H1 (cell line): Measurements from ENCODE around the gene KLHL3. TPM values are rescaled to one million over a fixed set of nuclear protein-coding genes. Genes with fewer than 3 reads are reported as not detected.

Source experiments
- CTCF ChIA-PET: fragments of 300-600 bp; sonication (Branson Sonifier 250); formaldehyde crosslinking; loops from one replicate; lab custom pipeline; 2021; ENCODE audit not compliant: partially characterized antibody; lab: Charles Lee
- POLR2A ChIA-PET: fragments of 300-600 bp; sonication (Branson Sonifier 250); formaldehyde crosslinking; loops from one replicate; lab custom pipeline; 2021; ENCODE audit warnings: inconsistent platforms; ENCODE audit not compliant: partially characterized antibody; lab: Charles Lee
- DNase-seq, 2 experiments: peaks; one replicate each; pipeline versions ENCODE4 v3.0.0 to v3.0.0-alpha.2; 2010 to 2022; ENCODE audit warnings: low spot score in 2 of 2, low read depth in 1 of 2, mixed read lengths in 1 of 2
- FAIRE-seq: peaks from 2 replicates; lab custom pipeline; 2011; peaks lifted over from hg19 to GRCh38; lab: Jason Lieb, UNC
- H2AFZ ChIP-seq: 2 replicates; pipeline ENCODE4 v1.8.1; 2012; ENCODE audit warnings: low read length, inconsistent platforms
- H2AK5ac ChIP-seq: 2 replicates; pipeline ENCODE4 v1.6.1; 2013; ENCODE audit warnings: low read depth, low read length
- H2BK120ac ChIP-seq: replicated peaks from 2 replicates; pipeline ENCODE3; 2013; ENCODE audit warnings: low read depth, low read length, inconsistent platforms
- H2BK12ac ChIP-seq: 2 replicates; pipeline ENCODE4 v1.6.1; 2013; ENCODE audit warnings: low read depth, low read length
- H2BK15ac ChIP-seq: 2 replicates; pipeline ENCODE4 v1.6.1; 2013; ENCODE audit warnings: low read length
- H2BK20ac ChIP-seq: 2 replicates; pipeline ENCODE4 v1.6.1; 2013; ENCODE audit warnings: low read length
- H2BK5ac ChIP-seq: 2 replicates; pipeline ENCODE4 v1.6.1; 2013; ENCODE audit warnings: low read depth, low read length
- H3K14ac ChIP-seq: 2 replicates; pipeline ENCODE4 v1.6.1; 2013; ENCODE audit warnings: inconsistent platforms; ENCODE audit not compliant: insufficient read length
- H3K18ac ChIP-seq: 2 replicates; pipeline ENCODE4 v1.6.1; 2013; ENCODE audit warnings: low read length; ENCODE audit errors: extremely low read depth
- H3K23ac ChIP-seq: 2 replicates; pipeline ENCODE4 v1.6.1; 2013; ENCODE audit warnings: inconsistent platforms; ENCODE audit not compliant: insufficient read length
- H3K23me2 ChIP-seq: 2 replicates; pipeline ENCODE4 v1.6.1; 2013; ENCODE audit warnings: low read depth, low read length
- H3K27ac ChIP-seq: 2 replicates; pipeline ENCODE4 v1.6.1; 2011; ENCODE audit warnings: low read depth, low read length, inconsistent platforms
- H3K27me3 ChIP-seq, 4 experiments: replicated peaks in 1 of 4; 1 replicate in 1 of 4; 2 replicates in 3 of 4; pipeline versions ENCODE4 v1.6.1 to v1.8.1; 2011 to 2013; ENCODE audit warnings: low read length in 3 of 4, mild to moderate bottlenecking in 3 of 4, inconsistent platforms in 2 of 4, mixed read lengths in 2 of 4, moderate library complexity in 1 of 4; ENCODE audit not compliant: control insufficient read depth in 3 of 4, insufficient read depth in 3 of 4; ENCODE audit errors: extremely low read depth in 1 of 4
- H3K36me3 ChIP-seq, 4 experiments: 2 replicates each; pipeline versions ENCODE4 v1.6.1 to v1.8.1; 2011 to 2013; ENCODE audit warnings: mild to moderate bottlenecking in 4 of 4, low read length in 3 of 4, moderate library complexity in 2 of 4, control low read depth in 1 of 4, inconsistent platforms in 1 of 4; ENCODE audit not compliant: insufficient read depth in 4 of 4, control insufficient read depth in 2 of 4
- H3K4ac ChIP-seq: replicated peaks from 2 replicates; pipeline ENCODE3; 2013; ENCODE audit warnings: low read length, low read depth, mixed read lengths, inconsistent platforms; ENCODE audit not compliant: insufficient read length
- H3K4me1 ChIP-seq, 4 experiments: replicated peaks in 1 of 4; 1 replicate in 1 of 4; 2 replicates in 3 of 4; pipeline versions ENCODE4 v1.6.1 to v1.8.1; 2011 to 2013; ENCODE audit warnings: low read length in 3 of 4, inconsistent platforms in 2 of 4, mixed read lengths in 1 of 4; ENCODE audit not compliant: insufficient read depth in 4 of 4, control insufficient read depth in 3 of 4
- H3K4me2 ChIP-seq, 2 experiments: 2 replicates each; pipeline versions ENCODE4 v1.6.1 to v1.8.1; 2011 to 2013; ENCODE audit warnings: low read depth in 2 of 2, low read length in 2 of 2, control low read depth in 1 of 2, inconsistent platforms in 1 of 2, mild to moderate bottlenecking in 1 of 2; ENCODE audit not compliant: insufficient read depth in 1 of 2
- H3K4me3 ChIP-seq, 4 experiments: fragments of 200-600, 300-600 bp in 1 of 4; sonication (generic), shearing (Covaris generic), sonication (Bioruptor Twin) in 1 of 4; 2 replicates each; pipeline versions ENCODE4 v1.5.1 to v1.8.1; 2011 to 2016; ENCODE audit warnings: low read length in 4 of 4, low read depth in 3 of 4, control low read depth in 2 of 4, inconsistent platforms in 2 of 4, mild to moderate bottlenecking in 2 of 4, mixed read lengths in 1 of 4, moderate library complexity in 1 of 4; ENCODE audit not compliant: insufficient read depth in 2 of 4; ENCODE audit errors: extremely low read depth in 1 of 4
- H3K56ac ChIP-seq: replicated peaks from 2 replicates; pipeline ENCODE3; 2013; ENCODE audit warnings: low read depth, mild to moderate bottlenecking, mixed read lengths, low read length, inconsistent platforms; ENCODE audit not compliant: insufficient read length
- H3K79me1 ChIP-seq: 2 replicates; pipeline ENCODE4 v1.6.1; 2013; ENCODE audit warnings: low read depth, low read length, control low read depth
- H3K79me2 ChIP-seq, 2 experiments: 2 replicates each; pipeline versions ENCODE4 v1.6.1 to v1.8.1; 2012 to 2013; ENCODE audit warnings: low read length in 2 of 2, mild to moderate bottlenecking in 2 of 2, inconsistent platforms in 1 of 2; ENCODE audit not compliant: insufficient read depth in 2 of 2, control insufficient read depth in 1 of 2
- H3K9ac ChIP-seq, 4 experiments: replicated peaks in 1 of 4; 1 replicate in 1 of 4; 2 replicates in 3 of 4; pipeline versions ENCODE4 v1.6.1 to v1.8.1; 2011 to 2013; ENCODE audit warnings: low read depth in 3 of 4, low read length in 3 of 4, control low read depth in 2 of 4, mild to moderate bottlenecking in 2 of 4, moderate library complexity in 2 of 4, inconsistent platforms in 1 of 4; ENCODE audit errors: extremely low read depth in 1 of 4
- H3K9me3 ChIP-seq, 2 experiments: 2 replicates each; pipeline versions ENCODE4 v1.6.1 to v1.8.1; 2012 to 2013; ENCODE audit warnings: mild to moderate bottlenecking in 2 of 2, moderate library complexity in 2 of 2, control low read depth in 1 of 2, inconsistent platforms in 1 of 2, low read depth in 1 of 2, low read length in 1 of 2, mixed read lengths in 1 of 2; ENCODE audit not compliant: insufficient read depth in 2 of 2
- H4K20me1 ChIP-seq, 2 experiments: replicated peaks in 1 of 2; 2 replicates each; pipeline versions ENCODE3 to v1.8.1; 2011 to 2013; ENCODE audit warnings: inconsistent platforms in 2 of 2, low read length in 2 of 2, mild to moderate bottlenecking in 1 of 2; ENCODE audit not compliant: insufficient read depth in 2 of 2, control insufficient read depth in 1 of 2
- H4K5ac ChIP-seq: 2 replicates; pipeline ENCODE4 v1.6.1; 2013; ENCODE audit warnings: low read length, low read depth, mixed read lengths, inconsistent platforms; ENCODE audit not compliant: insufficient read length
- H4K8ac ChIP-seq: 2 replicates; pipeline ENCODE4 v1.8.0; 2013; ENCODE audit warnings: mild to moderate bottlenecking, moderate library complexity, low read length, inconsistent platforms; ENCODE audit not compliant: insufficient read depth; ENCODE audit errors: extremely low read depth
- H4K91ac ChIP-seq: replicated peaks from 2 replicates; pipeline ENCODE3; 2013; ENCODE audit warnings: low read length, mixed read lengths, inconsistent platforms; ENCODE audit not compliant: insufficient read length
- PHF8 ChIP-seq: fragments of 200-600 bp; sonication (generic); conservative IDR thresholded peaks from 2 replicates; pipeline ENCODE4 v1.7.1; 2012; ENCODE audit warnings: low read depth, mild to moderate bottlenecking, inconsistent platforms, low read length, moderate library complexity
- RXRA ChIP-seq: IDR thresholded peaks from 2 replicates; pipeline ENCODE4 v1.6.1; 2011; ENCODE audit warnings: low read depth, mild to moderate bottlenecking, low read length, moderate library complexity; ENCODE audit not compliant: insufficient read depth
- SIX5 ChIP-seq: IDR thresholded peaks from 2 replicates; pipeline ENCODE4 v1.6.1; 2011; ENCODE audit warnings: mild to moderate bottlenecking, low read depth, low read length
- WGBS, 2 experiments: shearing (Covaris generic) in 1 of 2; methylation state at CpG; one replicate each; pipeline versions ENCODE4 v1.1.6 to v1.1.7; 2013 to 2015; ENCODE audit warnings: low lambda C conversion rate in 2 of 2, mixed read lengths in 2 of 2, inconsistent platforms in 1 of 2, low coverage in 1 of 2, missing lambda C conversion rate in 1 of 2; ENCODE audit not compliant: insufficient replicate concordance in 2 of 2, insufficient coverage in 1 of 2, insufficient read length in 1 of 2; ENCODE audit errors: extremely low coverage in 1 of 2, missing lambda C conversion rate in 1 of 2; 5-methylcytosine and 5-hydroxymethylcytosine counted together
- polyA plus RNA-seq, 7 experiments: library from polyadenylated mRNA; depleted of rRNA in 3 of 7; stranded (reverse) in 5 of 7; unstranded in 2 of 7; fragments of >200 nt in 5 of 7; fragments of 200-250 nt in 2 of 7; gene quantifications; 1 replicate in 5 of 7; 2 replicates in 1 of 7; 4 replicates in 1 of 7; pipeline versions ENCODE4 v1.2.1 to v1.2.3, GENCODE V29; 2011 to 2013; ENCODE audit warnings: missing spikeins in 2 of 7, mixed read lengths in 2 of 7
- total RNA-seq: library from RNA; stranded (reverse); fragmentation: NEBNext Ultra II Directional; extraction: Animal tissue kit (Norgen Biotek cat#: 25700); gene quantifications from 2 replicates; pipeline ENCODE4 v1.2.1, GENCODE V29; 2021

The KLHL3 gene
- total and polyA plus RNA-seq, 2 of the 8 experiments (the other 6 are each of a cell fraction or from before 2014, with no cell fraction given), result 7.4 to 13.7 TPM

- Histone ChIP-seq H2BK12ac (no peak overlapping the region), H3K4ac (no peak overlapping the region), H4K8ac (no peak overlapping the region), H3K18ac (no peak overlapping the region), H3K4me2 (no peak overlapping the region), H3K79me1 (no peaks in the 10 kb centered on the region), H3K36me3 (no peaks in the 10 kb centered on the region; a peak in 1 of 8 replicates), H4K20me1 (no peaks in the 10 kb centered on the region), H3K56ac (no peak overlapping the region), H3K27me3 (no peaks in the 10 kb centered on the region), H2BK15ac (no peak overlapping the region), H3K79me2 (no peaks in the 10 kb centered on the region), H2AK5ac (no peak overlapping the region), H4K91ac (no peak overlapping the region), H3K4me3 (no peak overlapping the region), H3K23me2 (no peaks in the 10 kb centered on the region), H3K23ac (no peak overlapping the region), H2AFZ (no peak overlapping the region), H3K27ac (no peak overlapping the region), H2BK5ac (no peak overlapping the region), H3K14ac (no peak overlapping the region), H3K4me1 (no peaks in the 10 kb centered on the region), H3K9me3 (peaks cover 7 to 12% of the 10 kb centered on the region in 2 experiments; a peak in 2 of 4 replicates), H3K9ac (no peak overlapping the region), H4K5ac (no peak overlapping the region), H2BK120ac (no peak overlapping the region), H2BK20ac (no peak overlapping the region)
- POLR2A ChIA-PET, result no interaction called here
- DNase-seq, result no peak
- no peak for FAIRE-seq
- CTCF ChIA-PET, result interaction anchor here (1.6 kb wide), 1 partner anchor 18 kb away, joined by 4 read pairs; no protein-coding TSS in a partner anchor
- WGBS, 2 experiments, result 86% methylated on average over 4 of the region's 4 CpGs; no CpG with 5 or more reads in 1 of the 2 experiments
- no peak for TF ChIP-seq PHF8
- no peak for TF ChIP-seq SIX5
- TF ChIP-seq RXRA, result no peak
Measured at GRCh38 chr5:137582218-137582617, 153.7 kb downstream of the KLHL3 start.
